Measurements from ENCODE around the gene PFKP.

GRCh38 chr10:3090914-3091787 is 23.8 kb downstream of the PFKP start:
- TF ChIP-seq CTCF (IDR thresholded peaks at IDR 0.05) (no peak), ZFX (IDR thresholded peaks at IDR 0.05; ENCODE audit: borderline replicate concordance) (no peak)
